Neural cell (in vitro differentiated cells): ENCODE data around the gene YPEL1.

Experiments
- CTCF ChIP-seq: fragments of 450-650 bp; IDR thresholded peaks from 2 replicates; pipeline ENCODE4 v1.5.1; 2014; ENCODE audit warnings: antibody characterized with exemption, mild to moderate bottlenecking, moderate library complexity; ENCODE audit not compliant: poor library complexity, severe bottlenecking
- POLR2AphosphoS5 ChIP-seq: IDR thresholded peaks from 2 replicates; pipeline ENCODE4 v1.6.1; 2012
- TAF1 ChIP-seq: IDR thresholded peaks from 2 replicates; pipeline ENCODE4 v1.6.1; 2012; ENCODE audit warnings: low read depth

- no peak for TF ChIP-seq TAF1
- no peak for TF ChIP-seq CTCF
- no peak for TF ChIP-seq POLR2AphosphoS5
Measured at GRCh38 chr22:21694394-21694793, 41.2 kb downstream of the YPEL1 start.
